Measurements from ENCODE around the gene FBXW8. TPM values are rescaled to one million over a fixed set of nuclear protein-coding genes. Genes with fewer than 3 reads are reported as not detected.

The FBXW8 gene
- total RNA-seq, 1 donor from 2014 or later: 3.3 TPM

DNA sequence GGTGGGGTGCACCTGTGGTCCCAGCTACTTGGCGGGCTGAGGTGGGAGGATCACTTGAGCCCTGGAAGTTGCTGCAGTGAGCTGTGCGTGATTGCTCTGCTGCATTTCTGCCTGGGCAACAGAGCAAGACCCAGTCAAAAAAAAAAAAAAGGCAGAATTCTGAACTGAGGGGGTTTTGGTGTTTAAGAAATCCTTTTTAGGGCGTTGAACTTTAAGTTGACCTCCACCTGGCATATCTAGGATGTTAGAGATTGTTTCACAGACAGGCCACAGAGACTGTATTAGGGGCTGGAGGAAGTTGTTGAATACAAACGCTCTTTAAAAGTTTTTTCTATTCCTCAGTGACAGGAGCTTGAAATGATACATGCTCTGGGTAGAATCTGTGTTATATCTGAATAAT, 60.5 kb downstream of the FBXW8 start:
- Histone ChIP-seq H3K9me3 (no peaks in the 10 kb centered on the region), H3K4me1 (no peaks in the 10 kb centered on the region), H3K36me3 (peaks cover 7 to 29% of the 10 kb centered on the region in 2 donors), H3K4me3 (no peak overlapping the region), H3K27ac (no peak overlapping the region), H3K27me3 (no peaks in the 10 kb centered on the region)
- TF ChIP-seq, protein P1, sequence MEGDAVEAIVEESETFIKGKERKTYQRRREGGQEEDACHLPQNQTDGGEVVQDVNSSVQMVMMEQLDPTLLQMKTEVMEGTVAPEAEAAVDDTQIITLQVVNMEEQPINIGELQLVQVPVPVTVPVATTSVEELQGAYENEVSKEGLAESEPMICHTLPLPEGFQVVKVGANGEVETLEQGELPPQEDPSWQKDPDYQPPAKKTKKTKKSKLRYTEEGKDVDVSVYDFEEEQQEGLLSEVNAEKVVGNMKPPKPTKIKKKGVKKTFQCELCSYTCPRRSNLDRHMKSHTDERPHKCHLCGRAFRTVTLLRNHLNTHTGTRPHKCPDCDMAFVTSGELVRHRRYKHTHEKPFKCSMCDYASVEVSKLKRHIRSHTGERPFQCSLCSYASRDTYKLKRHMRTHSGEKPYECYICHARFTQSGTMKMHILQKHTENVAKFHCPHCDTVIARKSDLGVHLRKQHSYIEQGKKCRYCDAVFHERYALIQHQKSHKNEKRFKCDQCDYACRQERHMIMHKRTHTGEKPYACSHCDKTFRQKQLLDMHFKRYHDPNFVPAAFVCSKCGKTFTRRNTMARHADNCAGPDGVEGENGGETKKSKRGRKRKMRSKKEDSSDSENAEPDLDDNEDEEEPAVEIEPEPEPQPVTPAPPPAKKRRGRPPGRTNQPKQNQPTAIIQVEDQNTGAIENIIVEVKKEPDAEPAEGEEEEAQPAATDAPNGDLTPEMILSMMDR (IDR thresholded peaks at IDR 0.05): no peak
- intact Hi-C loops (cut with DNase I): no loop called here
- DNase-seq (ENCODE audit: low spot score in 2 of 2): no peak

DNA sequence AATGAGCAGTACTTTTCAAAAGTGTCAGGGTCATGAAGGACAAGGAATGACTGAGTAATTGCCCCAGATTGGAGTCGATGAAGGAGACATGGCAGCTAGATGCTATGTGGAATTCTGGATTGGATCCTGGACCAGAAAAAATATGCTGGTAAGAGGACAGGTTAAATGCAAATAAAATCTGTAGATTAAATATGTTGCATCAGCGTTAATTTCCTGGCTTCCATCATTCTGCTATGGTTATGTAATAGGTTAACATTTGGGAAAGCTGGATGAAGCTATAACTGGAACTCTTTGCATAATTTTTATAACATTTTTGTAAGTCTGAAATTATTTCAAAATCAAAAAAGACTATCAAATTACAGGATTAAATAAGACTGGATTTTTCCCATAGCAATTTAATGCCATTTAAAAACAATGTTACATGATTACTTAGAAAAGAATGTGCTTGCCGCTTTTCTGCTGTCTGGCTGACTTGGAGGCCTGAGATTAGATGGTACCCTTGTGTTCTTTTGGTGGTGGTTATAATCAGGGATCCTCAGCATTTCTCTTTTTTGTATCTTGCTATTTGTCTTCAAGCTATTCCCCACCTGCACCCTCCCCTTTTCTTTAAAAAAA, 65.1 kb downstream of the FBXW8 start:
- H3K36me3 ChIP-seq: peaks cover 3% of the 10 kb centered on the region in 2 donors
- no peaks in the 10 kb centered on the region for H3K9me3 ChIP-seq
- H3K27ac ChIP-seq: no peak overlapping the region
- TF ChIP-seq, protein P1 (IDR thresholded peaks at IDR 0.05): no peak
- H3K27me3 ChIP-seq: no peaks in the 10 kb centered on the region
- H3K4me1 ChIP-seq: no peaks in the 10 kb centered on the region
- intact Hi-C loops (cut with DNase I): no loop called here
- H3K4me3 ChIP-seq: no peak overlapping the region
- DNase-seq (ENCODE audit: low spot score in 2 of 2): no peak

DNA sequence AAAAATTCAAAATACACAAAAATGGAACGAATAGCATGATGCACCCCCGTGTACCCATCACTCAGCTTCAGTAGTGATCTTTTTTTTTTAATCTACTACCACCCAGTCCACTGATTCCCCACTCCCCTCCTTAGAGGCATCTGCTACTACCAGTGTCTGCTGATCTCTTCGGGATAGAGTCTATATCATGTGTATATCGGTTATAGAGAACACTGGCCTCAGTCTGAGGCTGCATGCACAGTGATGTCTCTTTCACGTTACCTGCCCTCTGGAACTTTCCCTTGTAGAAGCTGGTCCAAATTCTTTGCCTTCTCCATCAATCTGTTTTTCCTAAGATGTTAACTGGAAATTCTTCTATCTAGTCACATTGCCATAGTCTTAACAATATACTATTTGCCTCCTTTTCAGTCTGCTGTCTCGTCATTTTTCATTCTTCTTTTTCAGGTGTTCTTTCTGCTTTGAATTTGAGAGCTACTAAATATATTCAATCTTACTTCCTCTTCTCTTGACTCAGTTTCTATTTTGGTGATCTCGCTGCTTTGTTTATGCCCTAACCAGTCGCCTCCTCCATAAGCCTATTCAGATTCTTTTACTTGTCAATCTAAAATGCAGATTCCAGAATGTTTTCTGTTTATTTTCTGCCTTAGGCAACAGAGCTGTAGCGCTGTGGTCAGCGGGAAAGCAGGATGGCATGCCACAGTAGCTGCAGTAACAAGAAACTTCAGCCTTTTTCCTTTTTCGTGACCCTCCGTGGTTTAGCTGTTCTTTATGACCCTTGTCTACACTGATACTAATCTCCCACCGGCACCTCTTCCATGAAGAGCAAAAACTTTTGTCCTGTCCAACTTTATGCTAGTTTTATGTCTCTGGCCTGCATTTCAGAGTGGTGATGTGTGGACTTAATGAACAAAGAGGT, 67.0 kb downstream of the FBXW8 start:
- intact Hi-C loops (cut with DNase I): no loop called here
- Histone ChIP-seq H3K36me3 (peaks cover 3% of the 10 kb centered on the region in 2 donors), H3K9me3 (no peaks in the 10 kb centered on the region), H3K27me3 (no peaks in the 10 kb centered on the region), H3K27ac (no peak overlapping the region), H3K4me3 (no peak overlapping the region), H3K4me1 (no peaks in the 10 kb centered on the region)
- TF ChIP-seq, protein P1 (IDR thresholded peaks at IDR 0.05): no peak
- no peak for DNase-seq (ENCODE audit: low spot score in 2 of 2)

DNA sequence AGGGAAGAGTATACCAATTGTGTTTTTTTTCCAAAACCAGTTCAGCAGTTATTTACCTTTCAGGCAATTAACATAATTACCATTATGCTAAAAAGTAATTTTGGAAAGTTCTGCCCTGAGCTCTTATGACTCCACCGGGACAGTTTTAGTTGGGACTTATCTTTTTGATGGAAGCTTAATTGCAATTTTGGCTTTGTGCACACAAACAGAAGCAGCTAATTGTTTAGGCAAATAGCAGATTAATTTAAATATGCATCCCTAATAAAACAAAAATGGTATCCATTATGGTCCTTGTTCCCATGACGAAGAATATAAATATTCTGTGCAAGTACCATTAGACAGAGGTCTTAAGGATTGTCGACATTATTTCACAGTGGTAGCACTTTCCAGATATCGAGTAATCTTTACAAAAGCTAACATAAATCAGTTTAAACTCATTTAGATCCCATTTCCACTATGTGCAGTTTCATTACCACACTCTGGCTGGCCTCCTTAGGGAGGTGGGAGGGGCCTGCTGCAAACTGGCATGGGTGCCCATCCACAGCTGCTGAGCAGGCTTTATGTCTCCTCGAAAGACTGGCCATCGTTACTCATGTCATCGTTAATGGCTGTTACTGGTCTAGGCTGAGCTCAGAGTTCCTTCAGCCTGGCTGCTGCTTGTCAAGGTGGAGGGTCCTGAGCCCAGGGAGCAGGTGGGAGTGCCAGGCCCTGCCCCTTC, 68.2 kb downstream of the FBXW8 start:
- TF ChIP-seq, protein P1 (IDR thresholded peaks at IDR 0.05): no peak
- H3K9me3 ChIP-seq: no peaks in the 10 kb centered on the region
- no peaks in the 10 kb centered on the region for H3K27me3 ChIP-seq
- no peaks in the 10 kb centered on the region for H3K4me1 ChIP-seq
- H3K4me3 ChIP-seq: no peak overlapping the region
- intact Hi-C loops (cut with DNase I): no loop called here
- DNase-seq (ENCODE audit: low spot score in 2 of 2): no peak
- H3K36me3 ChIP-seq: peaks cover under 1 to 2% of the 10 kb centered on the region in 2 donors
- H3K27ac ChIP-seq: no peak overlapping the region

DNA sequence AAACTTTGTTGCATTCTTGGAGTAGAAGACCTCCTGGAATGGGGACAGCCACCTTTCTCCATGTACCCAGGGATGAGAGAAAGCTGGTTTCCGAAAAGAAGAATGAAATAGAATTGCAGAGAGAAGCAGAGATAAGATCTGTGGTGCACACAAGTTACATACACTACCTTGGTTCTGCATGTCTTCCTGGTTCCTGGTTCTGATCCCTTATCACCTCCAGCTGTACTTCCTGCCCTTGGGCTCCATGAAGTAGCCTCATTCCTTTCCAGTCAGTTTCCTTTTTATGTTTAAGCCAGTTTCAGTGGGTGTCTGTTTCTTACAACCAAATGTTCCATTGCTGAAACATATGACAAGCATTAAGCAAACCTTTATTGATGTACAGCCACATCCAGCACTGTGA, 69.3 kb downstream of the FBXW8 start:
- Histone ChIP-seq H3K27me3 (no peaks in the 10 kb centered on the region), H3K4me3 (no peak overlapping the region), H3K27ac (no peak overlapping the region), H3K36me3 (no peaks in the 10 kb centered on the region), H3K9me3 (no peaks in the 10 kb centered on the region), H3K4me1 (no peaks in the 10 kb centered on the region)
- intact Hi-C loops (cut with DNase I): no loop called here
- TF ChIP-seq, protein P1 (IDR thresholded peaks at IDR 0.05): no peak
- no peak for DNase-seq (ENCODE audit: low spot score in 2 of 2)

Measured in ascending aorta (tissue), 2 donors.